Ectodermal cell (in vitro differentiated cells): ENCODE data around the gene C1QL2.

Experiments
- H3K27ac ChIP-seq: 2 replicates; pipeline ENCODE4 v1.7.0; 2013; ENCODE audit warnings: mild to moderate bottlenecking, low read depth, low read length; ENCODE audit not compliant: insufficient read depth, poor library complexity, severe bottlenecking
- H3K27me3 ChIP-seq: 2 replicates; pipeline ENCODE4 v1.7.0; 2013; ENCODE audit warnings: mild to moderate bottlenecking, low read length; ENCODE audit not compliant: insufficient read depth, control insufficient read depth, poor library complexity, severe bottlenecking
- H3K36me3 ChIP-seq: one replicate; pipeline ENCODE4 v1.7.0; 2013; ENCODE audit warnings: low read length; ENCODE audit not compliant: control insufficient read depth, insufficient read depth
- H3K4me1 ChIP-seq: one replicate; pipeline ENCODE4 v1.7.0; 2013; ENCODE audit warnings: low read length; ENCODE audit not compliant: control insufficient read depth, insufficient read depth
- H3K4me3 ChIP-seq: 2 replicates; pipeline ENCODE4 v1.7.0; 2013; ENCODE audit warnings: low read depth, low read length, control low read depth; ENCODE audit not compliant: insufficient read depth
- H3K9me3 ChIP-seq: 2 replicates; pipeline ENCODE4 v1.7.0; 2013; ENCODE audit warnings: mild to moderate bottlenecking, low read length, moderate library complexity; ENCODE audit not compliant: control insufficient read depth
- WGBS, 2 experiments: methylation state at CpG; one replicate each; pipeline ENCODE4 v1.1.7; 2013; ENCODE audit warnings: missing lambda C conversion rate in 2 of 2; 5-methylcytosine and 5-hydroxymethylcytosine counted together

The C1QL2 gene

DNA sequence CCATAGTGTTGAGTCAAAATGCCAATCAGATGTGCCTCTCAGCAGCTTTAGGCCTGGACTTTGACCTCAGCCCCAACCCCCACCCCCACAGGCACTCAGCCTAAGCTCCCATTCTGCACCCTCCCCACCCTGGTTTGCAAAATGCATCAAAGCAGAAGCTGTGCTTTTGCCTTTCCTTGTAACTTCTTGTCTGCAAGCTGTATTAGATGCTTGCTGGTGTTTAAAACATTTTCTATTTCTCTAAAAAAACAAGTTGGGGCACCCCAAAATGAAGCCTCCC lies 38.5 kb upstream of the C1QL2 start:
- Histone ChIP-seq H3K27ac (no peak overlapping the region), H3K36me3 (no peaks in the 10 kb centered on the region), H3K4me3 (no peak overlapping the region), H3K4me1 (no peaks in the 10 kb centered on the region), H3K27me3 (no peaks in the 10 kb centered on the region), H3K9me3 (no peaks in the 10 kb centered on the region)

DNA sequence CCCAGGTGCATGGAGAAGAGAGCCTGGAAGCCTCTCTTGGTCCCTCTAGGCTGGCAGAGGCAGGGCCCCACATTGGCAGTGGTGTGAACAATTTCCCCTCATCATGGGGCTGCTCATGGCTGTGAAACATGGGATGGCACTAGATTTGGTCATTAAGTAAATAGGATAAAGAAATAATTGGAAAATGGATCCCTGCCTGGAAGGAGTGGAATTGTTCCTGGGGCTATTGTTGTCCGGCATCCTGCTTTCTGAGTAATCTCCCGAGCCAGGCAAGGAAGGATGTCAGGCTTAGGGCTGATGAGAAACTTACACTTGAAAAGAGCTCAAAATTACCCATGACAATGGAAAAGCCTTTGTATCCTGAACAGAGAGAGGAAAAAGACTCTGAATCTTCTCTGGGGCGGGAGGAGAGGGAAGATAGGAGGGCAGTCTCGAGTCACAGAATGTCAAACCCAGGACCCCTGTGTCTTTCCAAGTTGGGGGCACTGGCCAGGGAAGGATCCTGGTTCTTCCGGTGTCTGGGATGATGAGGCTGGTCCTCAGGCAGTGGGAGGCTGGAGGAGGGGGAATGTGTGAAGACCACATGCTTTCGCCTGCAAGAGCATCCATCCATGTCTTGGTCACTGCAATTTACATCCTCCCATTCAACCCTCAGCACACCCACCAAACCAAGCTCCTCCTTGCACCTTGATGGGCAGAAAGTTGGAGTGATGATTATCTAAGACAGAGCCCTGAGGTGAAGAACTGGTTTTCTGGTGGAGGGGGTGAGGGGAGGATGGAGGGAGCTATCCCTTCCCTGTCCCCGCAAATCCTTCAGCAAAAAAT lies 38.0 kb upstream of the C1QL2 start:
- Histone ChIP-seq H3K36me3 (no peaks in the 10 kb centered on the region), H3K27me3 (no peaks in the 10 kb centered on the region), H3K4me3 (no peak overlapping the region), H3K9me3 (no peaks in the 10 kb centered on the region), H3K4me1 (no peaks in the 10 kb centered on the region), H3K27ac (no peak overlapping the region)
- 16 to 23% methylated on average over 6 to 7 of the region's 7 CpGs for WGBS, 2 experiments

- no peaks in the 10 kb centered on the region for H3K4me1 ChIP-seq
- no peaks in the 10 kb centered on the region for H3K9me3 ChIP-seq
- H3K4me3 ChIP-seq, result no peak overlapping the region
- no peaks in the 10 kb centered on the region for H3K36me3 ChIP-seq
- no peak overlapping the region for H3K27ac ChIP-seq
- WGBS, 2 experiments, result 25 to 28% methylated on average over 2 of the region's 2 CpGs
- H3K27me3 ChIP-seq, result no peaks in the 10 kb centered on the region
Measured at GRCh38 chr2:119195887-119196286, 37.3 kb upstream of the C1QL2 start.

GRCh38 chr2:119195001-119195400 lies 36.5 kb upstream of the C1QL2 start:
- Histone ChIP-seq H3K4me3 (no peak overlapping the region), H3K27ac (no peak overlapping the region), H3K9me3 (no peaks in the 10 kb centered on the region), H3K27me3 (no peaks in the 10 kb centered on the region), H3K36me3 (no peaks in the 10 kb centered on the region), H3K4me1 (no peaks in the 10 kb centered on the region)
- WGBS, 2 experiments, result 90 to 92% methylated on average over 5 of the region's 5 CpGs

- Histone ChIP-seq H3K27ac (no peak overlapping the region), H3K36me3 (no peaks in the 10 kb centered on the region), H3K4me1 (no peaks in the 10 kb centered on the region), H3K4me3 (no peak overlapping the region), H3K27me3 (no peaks in the 10 kb centered on the region), H3K9me3 (no peaks in the 10 kb centered on the region)
- WGBS, 2 experiments, result 72% methylated on average over 5 of the region's 6 CpGs
Measured at GRCh38 chr2:119192893-119193292, 34.3 kb upstream of the C1QL2 start.

DNA sequence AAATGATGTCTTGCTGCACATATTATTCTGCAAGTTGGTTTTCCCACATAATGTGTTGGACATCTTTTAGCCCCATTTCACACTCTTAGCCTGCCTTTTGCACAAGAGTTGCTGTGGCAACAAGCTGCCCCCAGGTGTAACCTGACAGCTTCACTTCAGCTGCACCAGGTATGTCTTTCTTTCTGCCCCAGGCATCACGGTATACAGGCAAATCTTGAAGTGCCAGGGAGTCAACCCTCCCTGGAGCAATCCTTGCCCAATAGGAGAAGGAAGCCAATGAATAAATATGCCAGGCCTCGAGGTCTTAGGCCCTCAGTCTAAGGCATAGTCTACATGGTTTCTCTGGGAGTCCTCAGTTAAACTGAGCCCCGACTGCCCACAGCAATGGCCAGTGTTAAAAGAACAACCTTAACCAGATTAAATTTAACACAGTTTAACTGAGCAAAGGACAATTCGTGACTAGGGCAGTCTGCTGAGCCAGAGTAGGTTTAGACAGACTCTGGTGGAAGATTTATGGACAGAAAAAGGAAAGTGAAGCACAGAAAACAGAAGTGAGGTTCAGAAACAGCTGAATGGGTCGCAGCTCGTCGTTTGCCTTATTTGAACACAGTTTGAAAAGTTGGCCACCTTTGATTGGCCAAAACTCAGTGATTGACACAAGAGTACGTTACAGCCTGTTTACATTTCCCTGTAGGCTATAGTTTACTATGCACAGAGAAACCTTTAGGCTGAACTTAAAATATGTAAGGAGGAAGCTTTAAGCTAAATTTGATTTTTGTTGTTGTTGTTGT lies 32.0 kb upstream of the C1QL2 start:
- 80 to 83% methylated on average over 8 of the region's 8 CpGs for WGBS, 2 experiments
- Histone ChIP-seq H3K4me1 (no peaks in the 10 kb centered on the region), H3K27me3 (no peaks in the 10 kb centered on the region), H3K27ac (no peak overlapping the region), H3K36me3 (no peaks in the 10 kb centered on the region), H3K4me3 (no peak overlapping the region), H3K9me3 (no peaks in the 10 kb centered on the region)

GRCh38 chr2:119184512-119184911 lies 26.0 kb upstream of the C1QL2 start:
- Histone ChIP-seq H3K36me3 (no peaks in the 10 kb centered on the region), H3K9me3 (no peaks in the 10 kb centered on the region)
- WGBS, 2 experiments, result 92 to 97% methylated on average over 7 of the region's 7 CpGs

GRCh38 chr2:119181791-119182445 lies 23.4 kb upstream of the C1QL2 start:
- Histone ChIP-seq H3K4me1 (no peaks in the 10 kb centered on the region), H3K4me3 (no peak overlapping the region), H3K36me3 (no peaks in the 10 kb centered on the region), H3K27ac (no peak overlapping the region), H3K9me3 (no peaks in the 10 kb centered on the region), H3K27me3 (no peaks in the 10 kb centered on the region)
- WGBS, 2 experiments, result 86 to 88% methylated on average over 13 of the region's 13 CpGs

More at GRCh38 chr2:119184512-119184911, 26.0 kb upstream of the C1QL2 start:
- no peak overlapping the region for H3K4me3 ChIP-seq
- no peak overlapping the region for H3K27ac ChIP-seq
- no peaks in the 10 kb centered on the region for H3K27me3 ChIP-seq
- no peaks in the 10 kb centered on the region for H3K4me1 ChIP-seq

DNA sequence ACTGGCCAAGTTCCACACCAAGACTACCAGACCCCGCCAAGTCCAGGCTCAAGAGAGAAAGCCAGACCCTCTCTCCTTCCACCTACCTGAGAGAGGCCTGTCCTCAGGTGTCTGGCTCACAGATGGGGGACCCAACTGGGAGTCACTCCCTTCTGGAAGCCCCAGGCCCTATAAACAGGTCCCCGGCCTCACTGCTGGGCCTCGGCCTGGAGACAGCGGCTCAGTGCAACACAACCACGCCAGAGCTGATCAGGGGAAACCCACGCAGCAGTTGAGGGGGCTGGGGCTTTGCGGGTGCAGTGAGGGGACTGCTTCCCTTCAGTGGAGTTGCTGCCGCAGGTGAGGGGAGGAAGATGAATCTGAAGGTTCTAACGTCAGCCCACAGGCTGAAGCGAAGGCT lies 22.8 kb upstream of the C1QL2 start:
- WGBS, 2 experiments, result 94 to 95% methylated on average over 10 of the region's 10 CpGs
- no peaks in the 10 kb centered on the region for H3K27me3 ChIP-seq
- no peak overlapping the region for H3K4me3 ChIP-seq
- H3K27ac ChIP-seq, result no peak overlapping the region
- no peaks in the 10 kb centered on the region for H3K4me1 ChIP-seq
- H3K9me3 ChIP-seq, result no peaks in the 10 kb centered on the region
- H3K36me3 ChIP-seq, result no peaks in the 10 kb centered on the region

- Histone ChIP-seq H3K4me3 (no peak overlapping the region), H3K36me3 (no peaks in the 10 kb centered on the region), H3K9me3 (no peaks in the 10 kb centered on the region), H3K4me1 (no peaks in the 10 kb centered on the region), H3K27me3 (no peaks in the 10 kb centered on the region), H3K27ac (no peak overlapping the region)
- WGBS, 2 experiments, result 83% methylated on average over 5 of the region's 5 CpGs
Measured at GRCh38 chr2:119180892-119181291, 22.3 kb upstream of the C1QL2 start.
